ENCODE results near the gene YWHAG. TPM values are rescaled to one million over a fixed set of nuclear protein-coding genes. Genes with fewer than 3 reads are reported as not detected.
"Not testable (repeated sequence)": the region's sequence is repeated elsewhere in the genome, so short reads cannot be mapped to it uniquely, and the experiment has no call there.

Gene YWHAG
- total RNA-seq, 1 donor from 2014 or later: 132 TPM

DNA sequence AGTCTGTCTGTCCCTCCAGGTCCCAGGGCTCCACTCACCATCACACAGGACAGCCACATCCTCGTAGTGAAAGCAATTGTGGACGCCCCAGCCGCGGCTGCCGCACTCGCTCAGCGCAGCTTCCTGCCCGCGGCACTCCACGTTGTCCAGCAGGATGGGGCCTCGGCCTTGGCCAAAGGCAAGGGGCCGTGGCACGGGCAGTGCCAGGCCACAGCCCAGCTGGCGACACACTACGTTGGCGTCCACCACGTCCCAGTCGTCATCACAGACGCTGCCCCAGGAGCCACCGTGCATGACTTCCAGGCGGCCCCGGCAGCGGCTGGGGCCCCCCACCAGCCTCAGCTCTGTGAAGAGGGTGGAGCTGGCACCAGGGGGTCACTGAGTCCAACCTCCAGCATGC, 41.5 kb upstream of the YWHAG start:
- no peak overlapping the region for H3K4me3 Mint-ChIP-seq (ENCODE audit: low read depth)
- no peaks in the 10 kb centered on the region for H3K9me3 Mint-ChIP-seq (ENCODE audit: low read depth)
- DNase-seq (ENCODE audit: low spot score, unreplicated experiment): no peak
- peaks cover 4% of the 10 kb centered on the region for H3K4me1 Mint-ChIP-seq (ENCODE audit: low read depth)
- H3K27me3 Mint-ChIP-seq: peaks cover 9% of the 10 kb centered on the region
- H3K36me3 Mint-ChIP-seq (ENCODE audit: insufficient read depth): no peaks in the 10 kb centered on the region
- TF ChIP-seq CTCF (IDR thresholded peaks at IDR 0.05; ENCODE audit: unreplicated experiment): no peak
- H3K27ac Mint-ChIP-seq: no peak overlapping the region

- TF ChIP-seq CTCF (IDR thresholded peaks at IDR 0.05; ENCODE audit: unreplicated experiment): no peak
- H3K27ac Mint-ChIP-seq: no peak overlapping the region
- DNase-seq (ENCODE audit: low spot score, unreplicated experiment): no peak
- H3K4me1 Mint-ChIP-seq (ENCODE audit: low read depth): peaks cover 2% of the 10 kb centered on the region
- no peaks in the 10 kb centered on the region for H3K36me3 Mint-ChIP-seq (ENCODE audit: insufficient read depth)
- H3K9me3 Mint-ChIP-seq (ENCODE audit: low read depth): no peaks in the 10 kb centered on the region
- no peak overlapping the region for H3K4me3 Mint-ChIP-seq (ENCODE audit: low read depth)
- peaks cover 12% of the 10 kb centered on the region for H3K27me3 Mint-ChIP-seq
Measured at GRCh38 chr7:76397409-76398183, 38.8 kb upstream of the YWHAG start.

DNA sequence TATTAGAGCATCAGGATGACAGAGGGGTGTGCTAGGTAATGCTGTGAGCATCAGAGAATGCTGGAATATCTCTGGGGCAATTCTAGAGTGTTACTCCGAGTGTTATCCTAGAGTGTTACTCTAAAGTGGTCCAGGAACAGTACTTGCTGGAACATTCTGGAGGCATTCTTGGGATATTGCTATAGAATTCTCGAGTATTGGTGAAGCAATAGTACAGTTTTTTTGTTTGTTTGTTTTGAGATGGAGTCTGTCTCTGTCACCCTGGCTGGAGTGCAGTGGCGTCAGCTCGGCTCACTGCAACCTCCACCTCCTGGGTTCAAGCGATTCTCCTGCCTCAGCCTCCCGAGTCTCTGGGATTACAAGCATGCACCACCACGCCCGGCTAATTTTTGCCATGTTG, 38.1 kb upstream of the YWHAG start:
- H3K27me3 Mint-ChIP-seq: peaks cover 12% of the 10 kb centered on the region
- H3K9me3 Mint-ChIP-seq (ENCODE audit: low read depth): no peaks in the 10 kb centered on the region
- no peak for DNase-seq (ENCODE audit: low spot score, unreplicated experiment)
- peaks cover 2% of the 10 kb centered on the region for H3K4me1 Mint-ChIP-seq (ENCODE audit: low read depth)
- no peak overlapping the region for H3K4me3 Mint-ChIP-seq (ENCODE audit: low read depth)
- no peak for TF ChIP-seq CTCF (IDR thresholded peaks at IDR 0.05; ENCODE audit: unreplicated experiment)
- no peaks in the 10 kb centered on the region for H3K36me3 Mint-ChIP-seq (ENCODE audit: insufficient read depth)
- no peak overlapping the region for H3K27ac Mint-ChIP-seq

DNA sequence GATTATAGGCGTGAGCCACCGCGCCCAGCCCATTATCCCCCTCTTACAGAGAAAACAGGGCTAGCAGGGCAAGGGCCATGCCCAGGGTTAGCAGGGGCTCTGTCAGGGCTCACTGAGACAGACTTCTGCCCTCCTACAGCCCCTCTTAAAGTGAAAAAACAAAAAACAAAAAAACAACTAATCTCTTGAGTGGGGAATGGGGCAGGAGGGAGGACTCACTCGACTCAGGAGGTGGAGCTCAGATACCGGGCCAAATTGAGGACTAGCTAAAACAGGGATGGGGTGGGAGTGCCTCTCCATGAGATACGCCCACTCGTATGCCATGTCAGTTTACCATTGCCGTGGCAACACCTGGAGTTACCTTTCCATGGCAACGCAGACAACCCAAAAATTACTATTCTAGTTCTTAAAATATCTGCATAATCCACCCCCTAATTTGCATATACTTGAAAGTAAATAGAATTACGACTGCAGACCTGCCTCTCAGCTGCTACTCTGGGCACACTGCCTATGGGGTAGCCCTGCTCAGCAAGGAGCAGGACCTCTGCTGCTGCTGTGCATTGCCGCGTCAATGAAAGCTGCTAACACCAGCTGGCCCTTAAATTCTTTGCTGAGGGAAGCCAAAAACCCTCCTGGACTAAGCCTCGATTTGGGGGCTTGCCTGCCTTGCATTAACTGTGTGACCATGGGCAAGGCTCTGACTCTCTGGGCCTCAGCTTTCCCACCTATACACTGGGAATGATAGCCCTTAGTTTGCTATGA, 37.4 kb upstream of the YWHAG start:
- no peaks in the 10 kb centered on the region for H3K36me3 Mint-ChIP-seq (ENCODE audit: insufficient read depth)
- H3K9me3 Mint-ChIP-seq (ENCODE audit: low read depth): no peaks in the 10 kb centered on the region
- no peak overlapping the region for H3K4me3 Mint-ChIP-seq (ENCODE audit: low read depth)
- peaks cover 12% of the 10 kb centered on the region for H3K27me3 Mint-ChIP-seq
- peaks cover 2% of the 10 kb centered on the region for H3K4me1 Mint-ChIP-seq (ENCODE audit: low read depth)
- no peak for TF ChIP-seq CTCF (IDR thresholded peaks at IDR 0.05; ENCODE audit: unreplicated experiment)
- no peak overlapping the region for H3K27ac Mint-ChIP-seq
- no peak for DNase-seq (ENCODE audit: low spot score, unreplicated experiment)

- not testable (repeated sequence) for H3K4me3 Mint-ChIP-seq (ENCODE audit: low read depth); H3K9me3 Mint-ChIP-seq (ENCODE audit: low read depth); H3K4me1 Mint-ChIP-seq (ENCODE audit: low read depth); DNase-seq (ENCODE audit: low spot score, unreplicated experiment); H3K27ac Mint-ChIP-seq; H3K36me3 Mint-ChIP-seq (ENCODE audit: insufficient read depth)
- H3K27me3 Mint-ChIP-seq: peaks cover 12% of the 10 kb centered on the region
Measured at GRCh38 chr7:76395605-76395964, 36.8 kb upstream of the YWHAG start.

All from progenitor cell of endocrine pancreas (in vitro differentiated cells).